Panc1 (cell line): ENCODE data around the gene SHISA9. TPM values are rescaled to one million over a fixed set of nuclear protein-coding genes. Genes with fewer than 3 reads are reported as not detected.

Experiments
- ATAC-seq: fragments of 200-7000 bp; cut with Tn5 transposase; 2 replicates; pipeline ENCODE4 v1.9.1; 2020; ENCODE audit warnings: mild to moderate bottlenecking, moderate library complexity
- BruUV-seq: library from RNA; stranded (reverse); fragments of 400-500 nt; replicated peaks from 2 replicates; lab custom pipeline; 2021; lab: Mats Ljungman, UMichigan
- CTCF ChIA-PET: fragments of 300-600 bp; sonication (Branson Sonifier 250); formaldehyde crosslinking; loops from one replicate; lab custom pipeline; 2022; ENCODE audit warnings: antibody characterized with exemption; lab: Charles Lee
- POLR2A ChIA-PET: fragments of 300-600 bp; sonication (Branson Sonifier 250); formaldehyde crosslinking; loops from one replicate; lab custom pipeline; 2022; ENCODE audit warnings: antibody characterized with exemption; lab: Charles Lee
- DNase-seq: peaks from one replicate; pipeline ENCODE4 v3.0.0-alpha.2; 2010; ENCODE audit warnings: low read depth, low spot score
- H3K27ac ChIP-seq: 2 replicates; pipeline ENCODE4 v1.5.1; 2011; ENCODE audit warnings: mild to moderate bottlenecking, low read length, inconsistent platforms
- H3K27me3 ChIP-seq: fragments of 200-500 bp; sonication (Bioruptor generic); 2 replicates; pipeline ENCODE4 v1.6.0; 2014; ENCODE audit warnings: low read length, inconsistent platforms; ENCODE audit not compliant: control insufficient read depth, insufficient read depth
- H3K36me3 ChIP-seq: fragments of 200-500 bp; sonication (Bioruptor generic); 2 replicates; pipeline ENCODE4 v1.5.1; 2014; ENCODE audit warnings: inconsistent platforms, mild to moderate bottlenecking, low read length, moderate library complexity; ENCODE audit not compliant: control insufficient read depth, insufficient read depth
- H3K4me1 ChIP-seq: 2 replicates; pipeline ENCODE4 v1.5.1; 2011; ENCODE audit warnings: inconsistent platforms, mild to moderate bottlenecking, low read length, moderate library complexity; ENCODE audit not compliant: control insufficient read depth, insufficient read depth
- H3K4me3 ChIP-seq, 2 experiments: 2 replicates each; pipeline ENCODE4 v1.5.1; 2011 to 2012; ENCODE audit warnings: low read depth in 2 of 2, low read length in 2 of 2, mild to moderate bottlenecking in 2 of 2, inconsistent platforms in 1 of 2, moderate library complexity in 1 of 2
- H3K9me3 ChIP-seq: fragments of 200-500 bp; sonication (Bioruptor generic); 2 replicates; pipeline ENCODE4 v1.5.1; 2014; ENCODE audit warnings: low read depth, mild to moderate bottlenecking, inconsistent platforms, low read length, moderate library complexity; ENCODE audit not compliant: control insufficient read depth, insufficient read depth
- POLR2AphosphoS5 ChIP-seq: IDR thresholded peaks from 2 replicates; pipeline ENCODE4 v1.6.1; 2012; ENCODE audit warnings: mild to moderate bottlenecking, low read depth, low read length, moderate library complexity
- SIN3A ChIP-seq: IDR thresholded peaks from 2 replicates; pipeline ENCODE4 v1.6.1; 2012; ENCODE audit warnings: low read depth, mild to moderate bottlenecking, low read length, moderate library complexity, borderline replicate concordance; ENCODE audit not compliant: insufficient read depth
- TCF7L2 ChIP-seq: IDR thresholded peaks from 2 replicates; pipeline ENCODE4 v1.6.1; 2011; ENCODE audit warnings: mild to moderate bottlenecking, low read depth, low read length, inconsistent platforms
- in situ Hi-C: cut with HindIII; loops from 2 replicates; pipeline ENCODE4 v1.10.0; 2016; ENCODE audit warnings: low sequenced_read_pairs, low pct_unique_long_range_greater_than_20kb
- intact Hi-C: fragments of 100-400 bp; cut with micrococcal nuclease; formaldehyde crosslinking; loops from one replicate; pipeline ENCODE4 v1.10.0; 2022; ENCODE audit not compliant: unreplicated experiment
- total RNA-seq: library from RNA; stranded (reverse); gene quantifications from one replicate; pipeline ENCODE4 v1.2.1, GENCODE V29; 2021; ENCODE audit not compliant: unreplicated experiment
- TF ChIP-seq, protein P1 (sequence below), 2 experiments: IDR thresholded peaks; 2 replicates each; pipeline ENCODE4 v1.6.1; 2011 to 2012; ENCODE audit warnings: low read depth in 2 of 2, control low read depth in 1 of 2, low read length in 1 of 2, mild to moderate bottlenecking in 1 of 2, moderate library complexity in 1 of 2; ENCODE audit not compliant: insufficient read depth in 1 of 2
- TF ChIP-seq, protein P2 (sequence below): fragments of 450-650 bp; IDR thresholded peaks from 2 replicates; pipeline ENCODE4 v1.5.1; 2017; ENCODE audit warnings: mild to moderate bottlenecking

SHISA9 gene
- total RNA-seq, 1 experiment from 2014 or later = 0.10 TPM

DNA sequence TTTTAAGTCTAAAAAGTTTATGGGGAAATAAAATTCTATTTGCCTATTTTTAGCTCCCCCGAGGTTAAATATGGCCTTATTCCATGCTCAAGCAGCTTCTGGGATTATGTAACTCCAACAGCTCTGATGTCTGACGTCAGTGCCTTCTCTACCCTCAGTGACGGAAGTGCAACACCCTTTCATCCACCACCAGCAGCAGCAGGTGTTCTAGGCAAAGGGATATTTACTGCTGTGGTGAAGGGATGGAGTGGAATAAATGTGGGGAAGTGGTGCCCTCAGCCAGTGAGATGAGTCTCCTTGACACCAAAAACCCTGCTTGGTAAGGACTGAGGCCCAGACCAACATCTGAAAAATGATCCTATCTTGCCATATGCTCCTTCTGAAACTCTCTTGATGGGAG is 247.4 kb downstream of the SHISA9 start:
- Histone ChIP-seq H3K4me3 (no peak overlapping the region), H3K27ac (no peak overlapping the region), H3K36me3 (no peaks in the 10 kb centered on the region), H3K4me1 (no peaks in the 10 kb centered on the region), H3K27me3 (no peaks in the 10 kb centered on the region), H3K9me3 (no peaks in the 10 kb centered on the region)
- TF ChIP-seq, protein P1, sequence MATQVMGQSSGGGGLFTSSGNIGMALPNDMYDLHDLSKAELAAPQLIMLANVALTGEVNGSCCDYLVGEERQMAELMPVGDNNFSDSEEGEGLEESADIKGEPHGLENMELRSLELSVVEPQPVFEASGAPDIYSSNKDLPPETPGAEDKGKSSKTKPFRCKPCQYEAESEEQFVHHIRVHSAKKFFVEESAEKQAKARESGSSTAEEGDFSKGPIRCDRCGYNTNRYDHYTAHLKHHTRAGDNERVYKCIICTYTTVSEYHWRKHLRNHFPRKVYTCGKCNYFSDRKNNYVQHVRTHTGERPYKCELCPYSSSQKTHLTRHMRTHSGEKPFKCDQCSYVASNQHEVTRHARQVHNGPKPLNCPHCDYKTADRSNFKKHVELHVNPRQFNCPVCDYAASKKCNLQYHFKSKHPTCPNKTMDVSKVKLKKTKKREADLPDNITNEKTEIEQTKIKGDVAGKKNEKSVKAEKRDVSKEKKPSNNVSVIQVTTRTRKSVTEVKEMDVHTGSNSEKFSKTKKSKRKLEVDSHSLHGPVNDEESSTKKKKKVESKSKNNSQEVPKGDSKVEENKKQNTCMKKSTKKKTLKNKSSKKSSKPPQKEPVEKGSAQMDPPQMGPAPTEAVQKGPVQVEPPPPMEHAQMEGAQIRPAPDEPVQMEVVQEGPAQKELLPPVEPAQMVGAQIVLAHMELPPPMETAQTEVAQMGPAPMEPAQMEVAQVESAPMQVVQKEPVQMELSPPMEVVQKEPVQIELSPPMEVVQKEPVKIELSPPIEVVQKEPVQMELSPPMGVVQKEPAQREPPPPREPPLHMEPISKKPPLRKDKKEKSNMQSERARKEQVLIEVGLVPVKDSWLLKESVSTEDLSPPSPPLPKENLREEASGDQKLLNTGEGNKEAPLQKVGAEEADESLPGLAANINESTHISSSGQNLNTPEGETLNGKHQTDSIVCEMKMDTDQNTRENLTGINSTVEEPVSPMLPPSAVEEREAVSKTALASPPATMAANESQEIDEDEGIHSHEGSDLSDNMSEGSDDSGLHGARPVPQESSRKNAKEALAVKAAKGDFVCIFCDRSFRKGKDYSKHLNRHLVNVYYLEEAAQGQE (IDR thresholded peaks at IDR 0.05; ENCODE audit: insufficient read depth in 1 of 2, low read depth in 2 of 2, low read length in 1 of 2) = no peak
- no peak for TF ChIP-seq TCF7L2
- TF ChIP-seq, protein P2, sequence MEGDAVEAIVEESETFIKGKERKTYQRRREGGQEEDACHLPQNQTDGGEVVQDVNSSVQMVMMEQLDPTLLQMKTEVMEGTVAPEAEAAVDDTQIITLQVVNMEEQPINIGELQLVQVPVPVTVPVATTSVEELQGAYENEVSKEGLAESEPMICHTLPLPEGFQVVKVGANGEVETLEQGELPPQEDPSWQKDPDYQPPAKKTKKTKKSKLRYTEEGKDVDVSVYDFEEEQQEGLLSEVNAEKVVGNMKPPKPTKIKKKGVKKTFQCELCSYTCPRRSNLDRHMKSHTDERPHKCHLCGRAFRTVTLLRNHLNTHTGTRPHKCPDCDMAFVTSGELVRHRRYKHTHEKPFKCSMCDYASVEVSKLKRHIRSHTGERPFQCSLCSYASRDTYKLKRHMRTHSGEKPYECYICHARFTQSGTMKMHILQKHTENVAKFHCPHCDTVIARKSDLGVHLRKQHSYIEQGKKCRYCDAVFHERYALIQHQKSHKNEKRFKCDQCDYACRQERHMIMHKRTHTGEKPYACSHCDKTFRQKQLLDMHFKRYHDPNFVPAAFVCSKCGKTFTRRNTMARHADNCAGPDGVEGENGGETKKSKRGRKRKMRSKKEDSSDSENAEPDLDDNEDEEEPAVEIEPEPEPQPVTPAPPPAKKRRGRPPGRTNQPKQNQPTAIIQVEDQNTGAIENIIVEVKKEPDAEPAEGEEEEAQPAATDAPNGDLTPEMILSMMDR = no peak
- TF ChIP-seq POLR2AphosphoS5 = no peak
- no peak for TF ChIP-seq SIN3A
- ChIA-PET CTCF (no interaction called here), POLR2A (no interaction called here)
- in situ Hi-C loops = no loop called here
- ATAC-seq = no peak
- BruUV-seq = no TSS peak
- intact Hi-C loops = no loop called here
- DNase-seq = no peak

DNA sequence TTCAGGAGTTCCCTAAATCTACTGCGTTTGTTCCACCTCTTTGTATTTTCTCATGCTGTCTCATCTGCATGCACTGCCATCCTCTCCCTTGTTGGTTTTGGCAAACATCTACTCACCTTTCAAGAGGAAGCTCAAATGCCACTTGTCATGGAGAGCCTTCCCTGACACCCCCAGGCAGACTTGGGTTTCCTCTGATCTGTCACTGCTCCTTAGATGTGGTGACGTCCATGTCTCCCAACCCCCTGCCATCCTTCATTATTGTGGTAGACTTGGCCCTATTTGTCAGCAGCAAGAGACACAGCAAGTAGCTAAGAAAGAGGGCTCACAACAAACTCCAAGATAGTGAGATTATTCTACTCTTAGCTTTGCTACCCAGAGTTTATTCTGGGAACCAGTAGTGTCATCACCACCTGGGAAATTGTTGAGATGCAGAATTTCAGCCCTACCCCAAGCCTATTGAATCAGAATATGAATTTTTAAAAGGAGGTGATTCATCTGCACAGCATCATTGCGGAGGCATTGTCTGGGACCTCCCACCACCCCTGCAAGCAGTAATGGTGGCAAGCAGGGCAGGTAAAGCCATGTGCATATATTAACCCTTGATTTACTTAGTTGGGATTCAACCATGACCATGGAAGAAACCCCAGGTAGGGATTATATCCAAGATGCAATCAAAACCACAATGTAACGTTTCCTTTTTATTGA is 248.9 kb downstream of the SHISA9 start:
- Histone ChIP-seq H3K9me3 (no peaks in the 10 kb centered on the region), H3K27me3 (no peaks in the 10 kb centered on the region), H3K4me3 (no peak overlapping the region), H3K36me3 (no peaks in the 10 kb centered on the region), H3K27ac (no peak overlapping the region), H3K4me1 (no peaks in the 10 kb centered on the region)
- in situ Hi-C loops (no loop called here), intact Hi-C loops (no loop called here)
- CTCF ChIA-PET = no interaction called here
- DNase-seq (no peak), ATAC-seq (no peak)
- TF ChIP-seq, protein P1 (IDR thresholded peaks at IDR 0.05; ENCODE audit: insufficient read depth in 1 of 2, low read depth in 2 of 2, low read length in 1 of 2) = no peak
- no TSS peak for BruUV-seq
- POLR2A ChIA-PET = no interaction called here
